Retina (tissue), 1 donor: ENCODE measurements around the gene SERPING1.
A peak's percentile ranks its signal among the peaks of the same experiment; 100 is the strongest.
"Not testable (repeated sequence)": the region's sequence is repeated elsewhere in the genome, so short reads cannot be mapped to it uniquely, and the experiment has no call there.

Experiments used
- DNase-seq: peaks from one replicate; pipeline ENCODE4 v3.0.0-alpha.2; 2016

SERPING1 gene

GRCh38 chr11:57638005-57638781 lies 40.7 kb downstream of the SERPING1 start:
- DNase-seq = peak; percentile 86

DNA sequence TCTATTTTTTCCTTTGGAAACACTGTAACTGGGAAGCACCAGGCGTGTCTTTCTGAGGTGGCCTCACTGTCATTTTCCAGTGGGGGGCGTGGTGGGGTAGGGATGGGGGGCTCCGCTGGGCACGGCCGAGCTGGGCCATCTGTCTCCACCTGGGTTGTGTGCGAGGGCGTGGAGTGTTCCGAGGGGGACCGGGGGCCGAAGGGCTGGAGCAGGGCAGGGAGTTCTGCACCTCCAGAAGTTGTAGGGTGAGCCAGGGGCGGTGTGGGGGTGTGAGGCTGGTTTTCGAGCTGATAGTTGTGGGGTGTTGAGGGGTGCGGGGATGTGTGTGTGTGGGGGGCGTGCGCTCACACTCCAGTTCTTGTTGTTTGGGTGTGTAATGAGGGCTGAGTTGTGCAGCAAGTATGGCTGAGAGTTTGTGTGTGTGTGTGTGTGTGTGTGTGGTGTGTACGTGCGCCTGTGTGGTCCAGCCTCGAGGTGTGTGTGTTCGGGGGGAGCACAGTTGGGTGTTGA lies 41.4 kb downstream of the SERPING1 start:
- DNase-seq = no peak

DNA sequence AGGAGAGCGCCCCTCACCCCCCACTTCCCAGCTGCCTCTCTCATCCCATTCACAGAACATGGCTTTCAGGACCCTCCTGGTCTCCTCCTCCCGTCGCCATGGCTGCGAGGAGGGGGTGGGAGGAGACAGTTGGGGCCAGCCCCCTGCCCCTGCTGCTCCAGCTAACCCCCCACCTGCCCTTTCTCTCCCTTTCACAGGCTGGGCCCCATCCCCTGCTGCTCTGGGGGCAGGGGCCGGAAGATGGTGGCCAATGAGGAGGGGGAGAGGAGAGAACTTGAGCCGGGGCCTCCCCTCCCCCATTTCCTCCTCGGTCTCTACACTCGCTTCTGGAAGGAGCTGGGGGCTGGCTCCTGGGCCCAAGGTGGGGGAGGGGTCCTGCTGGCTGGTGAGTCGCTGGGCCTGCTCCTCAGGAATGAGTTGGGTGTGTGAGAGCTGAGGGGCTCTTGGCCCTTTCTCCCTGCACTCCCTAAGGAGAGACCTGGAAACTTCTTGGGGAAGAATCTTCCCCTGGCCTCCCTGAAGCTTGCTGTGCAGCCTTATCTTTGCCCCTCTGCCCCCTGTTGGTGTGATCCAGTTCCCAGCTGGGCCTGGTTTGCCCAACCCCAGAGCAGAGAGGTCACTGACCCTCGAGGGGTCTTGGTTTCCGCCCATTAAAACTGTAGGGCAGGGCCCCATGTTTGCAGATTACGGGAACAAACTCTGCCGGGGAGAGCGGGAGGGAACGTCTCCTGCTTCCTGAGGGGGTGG lies 42.0 kb downstream of the SERPING1 start:
- peak; percentile 94 for DNase-seq

- DNase-seq = no peak
Observed at GRCh38 chr11:57640068-57640800, 42.7 kb downstream of the SERPING1 start.

DNA sequence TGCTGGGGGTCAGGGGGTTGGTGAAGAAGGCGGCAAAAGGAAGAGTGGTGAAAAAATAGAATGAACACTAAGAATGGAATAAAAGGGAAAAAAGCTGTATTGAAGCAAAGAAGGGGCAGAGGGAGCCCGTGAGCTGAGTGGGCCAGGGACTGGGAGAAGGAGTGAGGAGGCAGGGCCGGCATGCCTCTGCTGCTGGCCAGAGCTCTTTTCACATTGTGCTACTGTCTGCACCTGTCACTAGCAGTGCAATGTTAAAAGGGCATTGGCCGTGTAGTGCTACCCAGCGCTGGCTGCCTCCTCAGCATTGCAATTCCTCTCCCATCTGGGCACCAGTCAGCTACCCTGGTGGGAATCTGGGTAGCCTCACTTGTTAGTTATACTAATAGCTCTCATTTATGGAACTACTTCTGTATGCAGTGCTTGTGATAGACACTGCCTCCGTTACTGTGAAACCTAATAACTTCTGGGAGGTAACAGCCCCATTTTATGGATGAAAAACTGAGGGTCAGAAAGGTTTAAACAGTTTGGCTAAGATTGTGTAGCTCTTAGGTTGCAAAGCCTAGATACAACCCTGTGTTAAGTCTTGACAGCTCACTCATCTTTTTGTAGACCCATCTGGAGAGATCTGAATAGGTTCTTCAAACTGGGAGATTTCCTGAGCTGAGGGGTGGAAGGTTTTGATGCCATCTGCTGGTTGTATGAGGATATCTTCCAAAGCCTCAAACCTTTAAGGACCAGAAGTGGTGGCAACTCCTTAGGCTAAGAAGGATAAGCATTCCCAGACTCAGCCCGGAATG lies 43.7 kb downstream of the SERPING1 start:
- peak; percentile 67 for DNase-seq

DNA sequence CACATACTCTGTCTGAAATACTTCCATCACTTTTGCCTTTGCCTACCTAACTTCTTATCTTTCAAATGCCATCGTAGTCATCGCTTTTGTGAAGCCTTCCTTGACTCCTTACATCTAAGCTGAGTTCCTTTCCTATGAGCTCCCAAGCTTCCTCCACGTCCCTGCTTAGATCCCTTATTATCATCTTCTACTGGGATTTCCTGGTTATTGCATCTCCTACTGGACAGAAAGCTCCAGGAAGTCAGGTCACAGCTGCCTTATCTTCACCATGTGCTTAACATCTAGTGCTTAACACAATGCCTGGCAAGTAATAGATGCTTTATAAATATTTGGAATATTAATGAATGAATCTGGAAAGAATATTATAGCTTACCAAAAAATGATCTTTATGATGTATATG lies 46.3 kb downstream of the SERPING1 start:
- no peak for DNase-seq

DNA sequence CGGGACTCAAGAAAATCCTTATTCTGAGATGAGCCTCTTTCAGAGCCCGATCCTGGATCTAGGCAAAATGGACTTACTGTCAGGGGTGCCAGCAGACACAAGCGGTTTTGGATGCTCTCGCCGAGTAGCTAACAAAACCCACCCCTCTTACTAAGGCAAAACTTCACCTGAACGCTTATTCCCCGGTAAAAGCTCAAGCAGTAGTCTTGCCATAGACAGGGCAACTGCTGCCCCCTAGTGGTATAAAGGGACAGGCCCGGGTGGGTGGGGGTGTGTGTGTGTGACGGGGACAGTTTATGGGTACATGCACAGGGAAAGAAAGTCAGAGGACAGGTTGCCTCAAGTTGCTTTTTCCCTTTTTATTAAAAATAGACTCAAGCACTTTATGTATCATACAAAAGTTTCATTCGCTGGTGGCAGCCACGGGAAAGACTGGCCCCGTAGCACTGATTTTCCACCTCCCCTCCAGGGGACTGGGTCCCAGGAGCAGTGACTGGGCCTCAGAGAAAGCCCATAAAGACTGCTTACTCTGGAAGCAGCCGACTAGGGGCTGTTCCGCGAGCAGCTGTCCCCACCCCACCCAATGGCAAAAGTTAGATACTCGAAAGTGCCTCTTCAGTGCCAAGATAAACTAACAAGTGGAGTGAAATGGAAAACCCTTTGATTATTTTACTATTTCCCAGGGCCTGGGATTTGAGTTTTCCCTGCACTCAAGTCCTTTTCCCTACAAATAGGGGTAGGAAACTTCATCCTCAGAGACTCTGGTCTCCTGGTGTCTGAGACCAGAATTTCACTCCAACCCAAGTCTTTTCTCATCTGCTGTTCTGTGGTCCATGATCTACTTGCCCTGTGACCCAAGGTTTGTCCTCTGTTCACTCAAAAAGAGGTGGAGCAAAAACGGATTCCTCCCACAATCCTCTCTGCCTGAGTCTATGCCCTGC lies 47.5 kb downstream of the SERPING1 start:
- peak; percentile 82 for DNase-seq

DNA sequence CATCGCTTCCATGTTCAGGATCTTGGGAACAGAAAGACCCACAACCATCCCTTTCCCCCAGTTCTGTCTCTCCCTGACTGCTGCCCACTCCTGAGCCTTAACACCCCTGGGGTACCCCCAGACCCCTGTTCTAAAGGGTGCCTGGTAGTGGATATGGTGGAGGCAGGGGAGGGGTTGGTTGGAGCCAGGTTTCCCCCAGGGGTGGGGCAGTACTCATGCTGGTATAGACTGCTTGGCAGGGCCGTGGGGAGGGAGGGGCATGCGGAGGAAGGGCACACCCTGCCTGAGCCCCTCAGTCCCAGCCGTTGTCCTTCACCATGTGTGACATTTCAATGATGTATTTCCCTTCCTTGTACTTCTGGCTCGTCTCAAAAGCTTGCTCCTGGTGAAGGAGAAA lies 48.2 kb downstream of the SERPING1 start:
- peak; percentile 16 for DNase-seq

DNA sequence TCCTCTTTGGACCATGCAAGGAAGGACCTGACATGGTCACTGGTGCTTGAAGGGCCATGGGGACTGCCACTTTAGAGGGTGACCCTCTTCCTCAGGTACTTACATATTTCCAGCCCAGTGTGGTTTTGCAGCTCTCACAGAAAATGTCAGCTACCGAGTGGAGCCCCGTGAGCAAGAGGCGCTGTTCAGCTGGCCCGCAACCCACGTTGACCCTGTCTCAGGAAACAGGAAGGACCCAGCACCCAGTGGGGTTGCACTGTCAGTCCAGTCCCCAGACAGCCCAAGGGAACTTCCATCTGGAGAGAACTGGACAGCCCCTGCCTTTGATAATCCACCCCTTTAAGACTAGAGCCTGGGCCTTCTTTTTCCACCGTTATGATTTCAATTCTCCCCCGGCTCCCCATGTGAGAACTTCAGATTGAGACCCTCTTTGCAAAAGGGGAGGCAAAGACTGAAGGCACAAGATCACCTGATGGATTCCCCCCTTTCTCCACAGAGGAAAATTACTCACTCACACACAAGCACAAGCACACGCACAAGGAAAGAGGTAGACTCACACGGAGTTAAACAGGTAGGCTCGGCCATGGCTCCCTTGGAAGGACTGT lies 48.8 kb downstream of the SERPING1 start:
- no peak for DNase-seq

- peak; percentile 57 for DNase-seq
Observed at GRCh38 chr11:57646799-57647303, 49.4 kb downstream of the SERPING1 start.

DNA sequence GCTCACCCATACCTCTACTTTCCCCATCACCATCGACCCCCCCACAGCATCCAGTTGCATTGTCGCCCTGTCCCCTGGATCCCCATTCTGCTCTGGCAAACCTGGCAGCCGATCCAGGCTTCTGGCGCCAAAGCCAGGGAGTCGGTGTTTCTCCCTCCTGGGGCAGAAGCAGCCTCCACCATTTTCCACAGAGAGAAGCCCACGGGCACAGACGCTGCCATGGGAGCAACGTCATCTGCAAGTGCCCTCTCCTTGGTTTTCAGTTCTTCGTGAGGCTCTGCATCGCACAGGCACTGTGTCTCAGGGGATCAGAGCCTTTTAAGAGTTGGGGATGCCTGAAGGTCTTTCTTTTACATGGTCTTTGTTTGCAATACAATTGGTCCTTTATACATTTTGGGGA lies 49.9 kb downstream of the SERPING1 start:
- DNase-seq = peak; percentile 67

DNA sequence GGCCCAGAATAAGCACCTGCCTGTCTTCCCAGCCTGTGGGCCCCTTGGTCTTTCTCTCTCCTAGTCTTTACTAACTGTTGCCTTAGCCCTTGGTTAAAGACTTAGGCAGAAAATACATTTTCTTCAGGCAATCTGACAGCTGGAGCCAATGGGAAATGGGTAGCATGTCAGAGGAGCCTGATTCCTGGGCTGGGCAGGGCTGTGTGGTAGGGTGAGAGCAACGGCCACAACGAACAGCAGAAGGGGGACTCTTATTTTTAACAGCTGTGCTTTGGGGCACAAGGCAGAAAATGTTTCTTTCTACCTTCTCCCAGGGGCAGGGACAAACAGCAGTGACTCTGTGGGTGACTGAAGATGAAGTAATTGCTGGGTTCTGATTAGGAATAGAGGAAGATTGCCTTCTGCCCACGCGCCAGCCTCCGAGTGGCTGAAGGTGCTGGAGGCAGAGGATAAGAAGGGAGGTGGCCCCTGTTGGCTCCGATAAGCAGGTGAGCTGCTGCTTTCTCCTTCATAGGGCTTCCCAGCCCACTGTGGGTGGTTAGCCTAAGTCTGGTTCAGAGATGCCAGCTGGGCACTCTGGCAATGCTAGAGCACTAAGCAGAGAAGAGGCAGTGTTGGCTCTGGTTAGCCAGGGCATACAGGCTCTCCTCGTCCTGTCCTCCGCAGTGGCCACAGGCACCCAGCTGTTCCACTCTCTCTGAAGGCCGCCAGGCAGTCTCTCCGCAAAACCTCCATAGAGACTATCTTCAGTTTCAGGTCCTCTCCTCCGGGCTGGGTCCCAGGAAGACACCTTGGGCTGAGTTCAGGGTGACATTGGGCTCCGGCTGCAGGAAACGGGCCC lies 50.7 kb downstream of the SERPING1 start:
- peak; percentile 68 for DNase-seq

DNA sequence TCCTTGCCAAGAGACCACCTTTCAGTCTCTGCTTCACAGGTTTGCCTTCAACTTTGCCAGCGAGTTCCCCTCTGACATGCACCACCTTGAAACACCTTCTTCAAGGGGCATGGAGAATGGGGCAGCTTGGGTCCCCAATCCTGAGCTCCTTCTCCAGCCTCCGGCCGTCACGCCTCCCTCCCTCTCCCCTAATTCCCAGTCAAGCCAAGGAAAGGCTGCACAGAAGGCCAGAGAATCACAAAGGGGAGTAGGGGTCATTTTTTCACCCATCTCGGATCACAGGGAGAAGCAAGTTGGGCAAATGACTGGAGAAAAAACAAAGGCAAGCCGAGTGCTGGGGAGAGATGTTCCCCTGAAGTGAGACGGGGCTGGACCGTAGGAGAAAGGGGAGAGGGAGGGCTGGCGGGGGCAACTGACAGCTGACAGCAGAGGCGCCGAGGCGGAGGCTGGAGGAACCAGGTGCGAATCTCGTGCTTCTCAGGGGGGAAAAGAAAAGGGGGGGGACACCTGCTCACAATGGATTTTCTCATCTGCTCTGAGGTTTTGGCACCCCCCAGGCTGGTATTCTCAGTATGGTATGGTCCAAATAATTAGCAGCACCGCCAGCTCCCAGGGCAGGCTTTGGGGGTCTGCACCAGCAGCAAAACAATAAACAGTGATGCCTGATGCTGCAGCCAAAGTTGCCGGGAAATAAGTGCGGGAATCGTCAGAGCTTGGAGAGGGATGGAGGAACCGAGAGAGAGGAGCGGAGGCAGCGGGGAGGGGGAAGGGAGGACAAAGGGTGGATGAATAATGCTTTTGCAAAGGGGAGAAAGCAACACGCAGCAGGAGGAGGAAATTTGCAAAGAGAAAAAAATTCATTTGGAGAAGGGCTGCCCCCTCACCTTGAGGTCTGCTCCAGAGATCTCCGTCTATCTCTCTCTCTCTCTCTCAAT lies 51.6 kb downstream of the SERPING1 start:
- DNase-seq = peak; percentile 73

DNA sequence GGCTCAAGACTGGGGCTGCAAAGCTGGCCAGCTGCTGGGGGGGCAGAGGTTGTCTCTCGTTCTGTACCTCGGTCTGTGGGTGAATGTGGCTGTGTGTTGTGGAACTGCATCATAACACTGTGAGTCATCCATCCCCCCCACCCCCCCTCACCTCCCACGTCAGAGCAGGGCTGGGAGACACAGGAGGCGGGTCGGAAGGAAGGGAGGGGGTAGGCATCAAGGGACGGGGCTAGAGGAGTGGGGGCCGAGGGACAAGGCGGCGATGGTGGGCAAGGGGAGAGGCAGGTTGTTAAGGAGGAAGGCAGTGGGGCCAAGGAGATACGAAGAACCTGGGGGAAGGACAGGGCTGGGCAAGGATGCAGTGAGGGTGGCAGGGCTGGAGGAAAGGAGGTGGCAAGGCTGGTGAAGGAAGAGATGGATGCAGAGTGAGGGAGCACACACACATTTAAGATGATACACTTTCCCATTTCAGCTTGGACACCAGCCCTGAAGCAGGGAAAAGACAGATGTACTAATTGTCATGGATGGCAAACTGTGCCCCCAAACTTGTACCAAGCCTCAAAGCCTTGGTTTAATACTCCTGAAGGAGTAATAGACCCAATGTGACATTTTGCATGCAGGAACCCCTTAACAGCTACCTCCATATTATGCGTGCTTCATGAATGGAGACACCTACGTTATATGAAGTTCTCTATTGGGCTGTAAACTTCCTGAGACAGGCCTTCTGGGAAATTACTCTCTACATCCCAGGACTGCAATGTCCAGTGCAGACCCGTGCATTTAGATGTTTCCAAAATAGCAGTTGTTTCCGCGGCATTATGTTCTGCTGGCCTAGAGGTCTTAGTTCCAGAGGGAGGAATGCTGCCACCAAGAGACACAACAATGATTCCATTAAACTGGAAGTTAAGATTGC lies 52.6 kb downstream of the SERPING1 start, which contains the start of gene YPEL4:
Gene YPEL4, minus strand, starts transcription at position 87 of the 913 bp plus-strand sequence. CDS start 2,805 bp downstream, outside the sequence.
- DNase-seq = peak; percentile 63

DNA sequence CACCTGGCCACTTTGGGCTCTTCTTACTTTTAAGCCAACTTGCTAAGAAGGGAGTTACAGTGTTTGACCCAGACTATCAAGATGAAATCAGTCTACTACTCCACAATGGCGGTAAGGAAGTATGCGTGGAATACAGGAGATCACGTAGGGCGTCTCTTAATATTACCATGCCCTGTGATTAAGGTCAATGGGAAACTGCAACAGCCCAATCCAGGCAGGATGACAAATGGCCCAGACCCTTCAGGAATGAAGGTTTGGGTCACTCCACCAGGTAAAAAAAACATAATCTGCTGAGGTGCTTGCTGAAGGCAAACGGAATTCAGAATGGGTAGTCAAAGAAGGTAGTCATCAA lies 53.2 kb downstream of the SERPING1 start:
- no peak for DNase-seq

GRCh38 chr11:57651408-57651807 lies 53.9 kb downstream of the SERPING1 start:
- no peak for DNase-seq

- not testable (repeated sequence) for DNase-seq
Observed at GRCh38 chr11:57652230-57652629, 54.7 kb downstream of the SERPING1 start.
